ENCODE measurements around the gene ANO4. TPM values are rescaled to one million over a fixed set of nuclear protein-coding genes. Genes with fewer than 3 reads are reported as not detected.

ANO4 gene
- total RNA-seq, 1 donor from 2014 or later = 0.13 TPM

DNA sequence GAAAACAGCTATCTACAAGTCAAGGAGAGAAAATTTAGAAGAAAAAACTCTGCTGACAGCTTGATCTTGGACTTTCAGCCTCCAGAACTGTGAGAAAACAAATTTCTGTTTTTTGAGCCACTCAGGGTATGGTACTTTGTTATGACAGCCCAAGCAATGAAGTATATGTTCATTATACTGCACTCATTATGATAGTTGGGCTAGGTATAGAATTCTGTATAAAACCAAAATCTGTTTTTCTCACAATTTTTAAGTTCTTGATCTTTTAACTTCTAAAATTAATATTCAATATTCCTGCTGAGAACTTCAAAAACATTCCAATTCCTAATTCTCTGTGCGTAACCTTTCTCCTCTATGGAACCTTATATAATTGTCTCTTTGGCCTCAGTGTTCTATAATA, 214.7 kb downstream of the ANO4 start:
- no peak overlapping the region for H3K4me3 ChIP-seq (ENCODE audit: low read depth, low read length)
- no peaks in the 10 kb centered on the region for H3K36me3 ChIP-seq (ENCODE audit: control insufficient read depth, insufficient read depth, low read length)
- no peaks in the 10 kb centered on the region for H3K27me3 ChIP-seq (ENCODE audit: control insufficient read depth, insufficient read depth, low read length)
- no peak for DNase-seq (ENCODE audit: low read depth)
- TF ChIP-seq CTCF (IDR thresholded peaks at IDR 0.05; ENCODE audit: insufficient read depth, low read length, poor library complexity, severe bottlenecking) = no peak

GRCh38 chr12:101010896-101011295, 216.3 kb downstream of the ANO4 start:
- Histone ChIP-seq H3K27me3 (ENCODE audit: control insufficient read depth, insufficient read depth, low read length) (no peaks in the 10 kb centered on the region), H3K4me3 (ENCODE audit: low read depth, low read length) (no peak overlapping the region), H3K36me3 (ENCODE audit: control insufficient read depth, insufficient read depth, low read length) (no peaks in the 10 kb centered on the region)
- DNase-seq (ENCODE audit: low read depth) = no peak
- no peak for TF ChIP-seq CTCF (IDR thresholded peaks at IDR 0.05; ENCODE audit: insufficient read depth, low read length, poor library complexity, severe bottlenecking)

GRCh38 chr12:101013993-101014392, 219.4 kb downstream of the ANO4 start:
- H3K27me3 ChIP-seq (ENCODE audit: control insufficient read depth, insufficient read depth, low read length) = no peaks in the 10 kb centered on the region
- no peak for TF ChIP-seq CTCF (IDR thresholded peaks at IDR 0.05; ENCODE audit: insufficient read depth, low read length, poor library complexity, severe bottlenecking)
- DNase-seq (ENCODE audit: low read depth) = no peak
- no peak overlapping the region for H3K4me3 ChIP-seq (ENCODE audit: low read depth, low read length)
- no peaks in the 10 kb centered on the region for H3K36me3 ChIP-seq (ENCODE audit: control insufficient read depth, insufficient read depth, low read length)

DNA sequence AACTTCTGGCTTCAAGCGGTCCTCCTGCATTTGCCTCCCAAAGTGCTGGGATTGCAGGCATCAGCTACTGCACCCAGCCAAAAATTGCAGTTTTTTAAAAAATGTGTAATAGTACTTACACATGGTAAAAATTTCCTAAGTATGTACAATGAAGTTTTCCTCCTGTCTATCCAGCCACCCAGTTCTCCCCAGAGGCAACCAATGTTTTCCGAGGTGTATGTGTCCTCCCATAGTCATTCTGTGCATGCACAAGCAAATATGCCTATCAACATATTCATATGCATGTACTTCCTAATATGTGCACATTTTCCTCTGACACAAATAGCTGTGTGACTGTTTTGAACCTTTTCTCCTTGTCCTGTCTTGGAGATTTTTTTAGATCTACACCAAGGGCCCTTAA, 220.5 kb downstream of the ANO4 start:
- H3K36me3 ChIP-seq (ENCODE audit: control insufficient read depth, insufficient read depth, low read length) = no peaks in the 10 kb centered on the region
- no peak for TF ChIP-seq CTCF (IDR thresholded peaks at IDR 0.05; ENCODE audit: insufficient read depth, low read length, poor library complexity, severe bottlenecking)
- DNase-seq (ENCODE audit: low read depth) = no peak

DNA sequence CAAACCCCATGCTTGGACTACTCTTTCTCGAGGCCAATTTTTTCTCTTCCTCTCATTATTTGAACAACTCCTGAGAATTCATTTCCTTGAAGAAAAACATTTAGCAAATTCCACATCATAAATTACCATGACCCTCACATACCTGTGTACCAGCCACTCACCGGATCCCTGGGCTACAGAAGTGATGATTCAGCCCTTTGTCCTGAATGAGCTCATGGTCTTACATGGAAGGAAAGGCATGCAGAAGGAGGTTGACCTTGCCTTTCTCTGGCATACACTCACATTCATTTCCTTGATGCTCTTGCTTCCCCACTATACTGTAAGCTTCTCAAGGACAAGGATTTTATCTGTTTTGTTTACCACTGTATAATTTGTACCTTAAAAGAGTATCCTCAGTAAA, 224.0 kb downstream of the ANO4 start:
- no peaks in the 10 kb centered on the region for H3K36me3 ChIP-seq (ENCODE audit: control insufficient read depth, insufficient read depth, low read length)
- H3K4me3 ChIP-seq (ENCODE audit: low read depth, low read length) = no peak overlapping the region
- no peaks in the 10 kb centered on the region for H3K27me3 ChIP-seq (ENCODE audit: control insufficient read depth, insufficient read depth, low read length)
- TF ChIP-seq CTCF (IDR thresholded peaks at IDR 0.05; ENCODE audit: insufficient read depth, low read length, poor library complexity, severe bottlenecking) = no peak
- DNase-seq (ENCODE audit: low read depth) = peak; percentile 99

More for the DNA sequence above, 220.5 kb downstream of the ANO4 start:
- H3K27me3 ChIP-seq (ENCODE audit: control insufficient read depth, insufficient read depth, low read length) = no peaks in the 10 kb centered on the region
- H3K4me3 ChIP-seq (ENCODE audit: low read depth, low read length) = no peak overlapping the region

DNA sequence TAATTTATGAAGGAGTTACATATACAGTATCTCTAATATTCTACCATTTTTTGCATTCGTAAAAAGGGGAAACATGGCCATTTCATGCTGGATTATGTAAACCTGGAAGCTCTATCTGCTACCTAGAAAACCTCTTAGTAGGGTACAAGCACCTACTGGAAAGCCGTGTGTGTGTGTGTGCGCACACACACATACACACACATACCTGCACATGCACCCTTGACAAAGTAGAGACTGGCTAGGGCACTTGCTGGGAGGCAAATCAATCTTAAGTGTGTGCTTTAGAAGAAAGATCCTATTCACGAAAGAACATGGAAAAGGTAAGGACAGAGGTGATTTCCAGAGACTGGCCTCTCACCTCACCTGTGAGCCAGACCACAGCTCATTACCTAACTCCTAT, 224.6 kb downstream of the ANO4 start:
- no peak overlapping the region for H3K4me3 ChIP-seq (ENCODE audit: low read depth, low read length)
- no peak for DNase-seq (ENCODE audit: low read depth)
- no peaks in the 10 kb centered on the region for H3K36me3 ChIP-seq (ENCODE audit: control insufficient read depth, insufficient read depth, low read length)
- no peaks in the 10 kb centered on the region for H3K27me3 ChIP-seq (ENCODE audit: control insufficient read depth, insufficient read depth, low read length)
- no peak for TF ChIP-seq CTCF (IDR thresholded peaks at IDR 0.05; ENCODE audit: insufficient read depth, low read length, poor library complexity, severe bottlenecking)
